AG04450 (cell line): ENCODE measurements around the gene LCP2. TPM values are rescaled to one million over a fixed set of nuclear protein-coding genes. Genes with fewer than 3 reads are reported as not detected.

ENCODE experiments used
- CTCF ChIA-PET: fragments of 300-600, 350-600 bp; formaldehyde crosslinking; extraction: SDS; loops from one replicate; lab custom pipeline; 2022; ENCODE audit warnings: antibody characterized with exemption, inconsistent platforms; lab: Charles Lee
- POLR2A ChIA-PET: fragments of 350-600 bp; formaldehyde crosslinking; extraction: SDS; loops from one replicate; lab custom pipeline; 2021; ENCODE audit warnings: antibody characterized with exemption, inconsistent platforms; lab: Yijun Ruan, JAX
- DNase-seq: peaks from one replicate; pipeline ENCODE4 v3.0.0-alpha.2; 2011; ENCODE audit warnings: low read depth, low spot score
- H3K27ac ChIP-seq: one replicate; pipeline ENCODE4 v1.5.1; 2012; ENCODE audit warnings: low read depth, low read length, control low read depth
- H3K27me3 ChIP-seq: one replicate; pipeline ENCODE4 v1.6.0; 2012; ENCODE audit warnings: low read length; ENCODE audit not compliant: control insufficient read depth, insufficient read depth
- H3K4me3 ChIP-seq: 2 replicates; pipeline ENCODE4 v1.5.1; 2011; ENCODE audit warnings: mild to moderate bottlenecking, low read depth, low read length, control low read depth
- H3K9me3 ChIP-seq: 2 replicates; pipeline ENCODE4 v1.5.1; 2012; ENCODE audit warnings: low read length; ENCODE audit not compliant: control insufficient read depth, insufficient read depth
- CTCF ChIP-seq: IDR thresholded peaks from 2 replicates; pipeline ENCODE4 v1.5.1; 2011; ENCODE audit warnings: low read depth, low read length, control low read depth, inconsistent platforms
- polyA plus RNA-seq: library from polyadenylated mRNA; depleted of rRNA; stranded (reverse); fragments of >200 nt; gene quantifications from 2 replicates; pipeline ENCODE4 v1.2.3, GENCODE V29; 2011

Gene LCP2
- polyA plus RNA-seq, 1 experiment, result not detected

GRCh38 chr5:170285181-170285580 is 12.4 kb downstream of the LCP2 start:
- H3K9me3 ChIP-seq, result no peaks in the 10 kb centered on the region
- ChIA-PET POLR2A (no interaction called here), CTCF (interaction anchor here (0.6 kb wide), 1 partner anchor 65 kb away, joined by 4 read pairs; no protein-coding TSS in a partner anchor)
- H3K27me3 ChIP-seq, result no peaks in the 10 kb centered on the region
- no peak overlapping the region for H3K27ac ChIP-seq
- TF ChIP-seq CTCF, result no peak
- DNase-seq, result no peak
- no peak overlapping the region for H3K4me3 ChIP-seq

GRCh38 chr5:170284231-170284630 is 13.3 kb downstream of the LCP2 start:
- no peak for DNase-seq
- Histone ChIP-seq H3K27ac (no peak overlapping the region), H3K27me3 (no peaks in the 10 kb centered on the region), H3K9me3 (no peaks in the 10 kb centered on the region), H3K4me3 (no peak overlapping the region)
- TF ChIP-seq CTCF, result no peak
- POLR2A ChIA-PET, result no interaction called here
- CTCF ChIA-PET, result no interaction called here

GRCh38 chr5:170283296-170283695 is 14.3 kb downstream of the LCP2 start:
- no peaks in the 10 kb centered on the region for H3K27me3 ChIP-seq
- no peak for DNase-seq
- POLR2A ChIA-PET, result no interaction called here
- H3K27ac ChIP-seq, result no peak overlapping the region
- TF ChIP-seq CTCF, result no peak
- no peaks in the 10 kb centered on the region for H3K9me3 ChIP-seq
- CTCF ChIA-PET, result no interaction called here
- H3K4me3 ChIP-seq, result no peak overlapping the region

- TF ChIP-seq CTCF, result no peak
- Histone ChIP-seq H3K4me3 (no peak overlapping the region), H3K27me3 (no peaks in the 10 kb centered on the region), H3K9me3 (no peaks in the 10 kb centered on the region), H3K27ac (no peak overlapping the region)
- DNase-seq, result no peak
- ChIA-PET CTCF (no interaction called here), POLR2A (no interaction called here)
These were observed 17.5 kb downstream of the LCP2 start for GRCh38 chr5:170280011-170280493.

GRCh38 chr5:170279459-170279817 is 18.1 kb downstream of the LCP2 start:
- ChIA-PET CTCF (no interaction called here), POLR2A (no interaction called here)
- Histone ChIP-seq H3K4me3 (no peak overlapping the region), H3K27me3 (no peaks in the 10 kb centered on the region), H3K9me3 (no peaks in the 10 kb centered on the region), H3K27ac (no peak overlapping the region)
- no peak for DNase-seq
- TF ChIP-seq CTCF, result no peak
